Rectal smooth muscle tissue (tissue), 1 donor: Measurements from ENCODE around the gene BRAT1.
A peak's percentile ranks its signal among the peaks of the same experiment; 100 is the strongest.

Source experiments
- H3K27ac ChIP-seq: one replicate; pipeline ENCODE4 v1.7.0; 2013; ENCODE audit warnings: low read depth, low read length, inconsistent platforms
- H3K27me3 ChIP-seq: one replicate; pipeline ENCODE4 v1.7.0; 2013; ENCODE audit warnings: low read length; ENCODE audit not compliant: control insufficient read depth, insufficient read depth
- H3K36me3 ChIP-seq: one replicate; pipeline ENCODE4 v1.7.0; 2013; ENCODE audit warnings: low read length; ENCODE audit not compliant: control insufficient read depth, insufficient read depth
- H3K4me1 ChIP-seq: one replicate; pipeline ENCODE4 v1.7.0; 2013; ENCODE audit warnings: low read length; ENCODE audit not compliant: control insufficient read depth, insufficient read depth
- H3K4me3 ChIP-seq: one replicate; pipeline ENCODE4 v1.7.0; 2013; ENCODE audit warnings: low read length
- H3K9ac ChIP-seq: one replicate; pipeline ENCODE4 v1.7.0; 2013; ENCODE audit warnings: low read length

The BRAT1 gene

GRCh38 chr7:2526659-2527504, 28.4 kb downstream of the BRAT1 start:
- peaks cover 2% of the 10 kb centered on the region for H3K36me3 ChIP-seq
- H3K4me1 ChIP-seq: peaks cover 2% of the 10 kb centered on the region
- no peak overlapping the region for H3K9ac ChIP-seq
- peaks cover 15% of the 10 kb centered on the region for H3K27me3 ChIP-seq
- H3K4me3 ChIP-seq: no peak overlapping the region
- no peak overlapping the region for H3K27ac ChIP-seq

- Histone ChIP-seq H3K27ac (no peak overlapping the region), H3K9ac (no peak overlapping the region), H3K27me3 (peaks cover 19% of the 10 kb centered on the region)
Measured at GRCh38 chr7:2525658-2526630, 29.4 kb downstream of the BRAT1 start.

GRCh38 chr7:2524808-2525657, 30.3 kb downstream of the BRAT1 start:
- Histone ChIP-seq H3K36me3 (peaks cover 2% of the 10 kb centered on the region), H3K27ac (no peak overlapping the region), H3K4me3 (no peak overlapping the region), H3K4me1 (peaks cover 4% of the 10 kb centered on the region), H3K9ac (no peak overlapping the region), H3K27me3 (peaks cover 23% of the 10 kb centered on the region)

More at GRCh38 chr7:2525658-2526630, 29.4 kb downstream of the BRAT1 start:
- Histone ChIP-seq H3K36me3 (peaks cover 2% of the 10 kb centered on the region), H3K4me1 (peaks cover 2% of the 10 kb centered on the region), H3K4me3 (peak overlapping the region; percentile 13)

GRCh38 chr7:2523941-2524807, 31.1 kb downstream of the BRAT1 start:
- H3K27ac ChIP-seq: peak overlapping the region; percentile 51
- peaks cover 23% of the 10 kb centered on the region for H3K27me3 ChIP-seq
- peaks cover 2% of the 10 kb centered on the region for H3K36me3 ChIP-seq
- peak overlapping the region; percentile 21 for H3K9ac ChIP-seq
- peaks cover 4% of the 10 kb centered on the region for H3K4me1 ChIP-seq
- peak overlapping the region; percentile 78 for H3K4me3 ChIP-seq

- Histone ChIP-seq H3K9ac (peak overlapping the region; percentile 40), H3K4me3 (peak overlapping the region; percentile 78), H3K27ac (peak overlapping the region; percentile 51), H3K27me3 (peaks cover 23% of the 10 kb centered on the region), H3K4me1 (peaks cover 4% of the 10 kb centered on the region), H3K36me3 (peaks cover 2% of the 10 kb centered on the region)
Measured at GRCh38 chr7:2523461-2523936, 31.8 kb downstream of the BRAT1 start.

GRCh38 chr7:2522780-2523433, 32.4 kb downstream of the BRAT1 start:
- Histone ChIP-seq H3K4me3 (peak overlapping the region; percentile 78), H3K4me1 (peaks cover 4% of the 10 kb centered on the region), H3K9ac (peak overlapping the region; percentile 49)

GRCh38 chr7:2521952-2522591, 33.3 kb downstream of the BRAT1 start:
- Histone ChIP-seq H3K36me3 (no peaks in the 10 kb centered on the region), H3K4me1 (peaks cover 4% of the 10 kb centered on the region), H3K4me3 (peak overlapping the region; percentile 78), H3K27ac (peak overlapping the region; percentile 1), H3K27me3 (peaks cover 23% of the 10 kb centered on the region), H3K9ac (peak overlapping the region; percentile 49)

More at GRCh38 chr7:2522780-2523433, 32.4 kb downstream of the BRAT1 start:
- peaks cover 23% of the 10 kb centered on the region for H3K27me3 ChIP-seq
- H3K27ac ChIP-seq: no peak overlapping the region
- H3K36me3 ChIP-seq: peaks cover 2% of the 10 kb centered on the region

- H3K27ac ChIP-seq: no peak overlapping the region
- H3K4me1 ChIP-seq: peaks cover 4% of the 10 kb centered on the region
- peak overlapping the region; percentile 78 for H3K4me3 ChIP-seq
Measured at GRCh38 chr7:2521341-2521745, 34.0 kb downstream of the BRAT1 start.

GRCh38 chr7:2520761-2521290, 34.5 kb downstream of the BRAT1 start:
- Histone ChIP-seq H3K36me3 (no peaks in the 10 kb centered on the region), H3K27ac (no peak overlapping the region), H3K4me1 (peaks cover 4% of the 10 kb centered on the region), H3K9ac (no peak overlapping the region), H3K4me3 (peak overlapping the region; percentile 81), H3K27me3 (peaks cover 21% of the 10 kb centered on the region)

More at GRCh38 chr7:2521341-2521745, 34.0 kb downstream of the BRAT1 start:
- peaks cover 21% of the 10 kb centered on the region for H3K27me3 ChIP-seq
- H3K9ac ChIP-seq: peak overlapping the region; percentile 22
- no peaks in the 10 kb centered on the region for H3K36me3 ChIP-seq

- peaks cover 21% of the 10 kb centered on the region for H3K27me3 ChIP-seq
- peak overlapping the region; percentile 81 for H3K4me3 ChIP-seq
- no peak overlapping the region for H3K9ac ChIP-seq
- H3K4me1 ChIP-seq: peaks cover 4% of the 10 kb centered on the region
- no peak overlapping the region for H3K27ac ChIP-seq
- H3K36me3 ChIP-seq: no peaks in the 10 kb centered on the region
Measured at GRCh38 chr7:2520131-2520760, 35.1 kb downstream of the BRAT1 start.
